ENCODE results near the gene MLEC. TPM values are rescaled to one million over a fixed set of nuclear protein-coding genes. Genes with fewer than 3 reads are reported as not detected.

MLEC gene, protein sequence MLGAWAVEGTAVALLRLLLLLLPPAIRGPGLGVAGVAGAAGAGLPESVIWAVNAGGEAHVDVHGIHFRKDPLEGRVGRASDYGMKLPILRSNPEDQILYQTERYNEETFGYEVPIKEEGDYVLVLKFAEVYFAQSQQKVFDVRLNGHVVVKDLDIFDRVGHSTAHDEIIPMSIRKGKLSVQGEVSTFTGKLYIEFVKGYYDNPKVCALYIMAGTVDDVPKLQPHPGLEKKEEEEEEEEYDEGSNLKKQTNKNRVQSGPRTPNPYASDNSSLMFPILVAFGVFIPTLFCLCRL
- 100 to 1,000 TPM in 2 of 4 donors, 10 to 100 TPM in 2; 87.3 to 123 (median 104) TPM for total RNA-seq

DNA sequence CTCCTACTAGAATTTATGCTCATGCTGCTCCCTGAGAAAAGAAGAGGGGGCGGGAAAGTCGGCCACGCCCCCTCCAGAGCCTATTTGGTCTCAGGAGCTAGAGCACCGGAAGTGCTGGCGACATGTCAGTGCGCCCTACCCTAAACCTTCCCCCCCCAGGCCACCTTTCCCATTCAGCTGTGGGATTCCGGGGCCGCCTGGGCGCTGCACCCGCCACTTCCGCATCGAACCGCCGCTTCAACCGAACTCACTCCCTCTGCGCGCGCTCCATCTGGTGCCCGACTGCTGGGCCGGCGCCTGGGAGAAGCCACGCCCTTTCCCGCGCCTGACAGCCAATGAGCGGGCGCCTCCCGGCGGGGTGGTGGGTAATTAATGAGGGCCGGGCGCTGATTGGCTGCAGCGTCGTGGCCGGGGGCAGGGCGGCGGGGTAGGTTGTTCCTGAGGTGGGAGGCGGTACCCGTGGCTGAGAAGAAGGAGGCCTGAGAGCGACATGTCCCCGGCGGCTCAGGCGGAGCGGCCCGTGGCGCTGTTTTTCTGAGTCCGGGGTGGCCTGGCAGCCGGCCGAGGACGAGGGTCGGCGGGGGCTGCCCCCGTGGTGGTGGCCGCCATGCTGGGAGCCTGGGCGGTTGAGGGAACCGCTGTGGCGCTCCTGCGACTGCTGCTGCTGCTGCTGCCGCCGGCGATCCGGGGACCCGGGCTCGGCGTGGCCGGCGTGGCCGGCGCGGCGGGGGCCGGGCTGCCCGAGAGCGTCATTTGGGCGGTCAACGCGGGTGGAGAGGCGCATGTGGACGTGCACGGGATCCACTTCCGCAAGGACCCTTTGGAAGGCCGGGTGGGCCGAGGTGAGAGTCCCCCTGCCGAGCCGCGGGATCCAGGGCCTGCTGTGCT, at the start of gene MLEC:
Gene MLEC, plus strand, starts transcription at position 460 of the 888 bp plus-strand sequence. Its CDS starts 148 bp downstream, at position 608.
- TF ChIP-seq, protein P1, sequence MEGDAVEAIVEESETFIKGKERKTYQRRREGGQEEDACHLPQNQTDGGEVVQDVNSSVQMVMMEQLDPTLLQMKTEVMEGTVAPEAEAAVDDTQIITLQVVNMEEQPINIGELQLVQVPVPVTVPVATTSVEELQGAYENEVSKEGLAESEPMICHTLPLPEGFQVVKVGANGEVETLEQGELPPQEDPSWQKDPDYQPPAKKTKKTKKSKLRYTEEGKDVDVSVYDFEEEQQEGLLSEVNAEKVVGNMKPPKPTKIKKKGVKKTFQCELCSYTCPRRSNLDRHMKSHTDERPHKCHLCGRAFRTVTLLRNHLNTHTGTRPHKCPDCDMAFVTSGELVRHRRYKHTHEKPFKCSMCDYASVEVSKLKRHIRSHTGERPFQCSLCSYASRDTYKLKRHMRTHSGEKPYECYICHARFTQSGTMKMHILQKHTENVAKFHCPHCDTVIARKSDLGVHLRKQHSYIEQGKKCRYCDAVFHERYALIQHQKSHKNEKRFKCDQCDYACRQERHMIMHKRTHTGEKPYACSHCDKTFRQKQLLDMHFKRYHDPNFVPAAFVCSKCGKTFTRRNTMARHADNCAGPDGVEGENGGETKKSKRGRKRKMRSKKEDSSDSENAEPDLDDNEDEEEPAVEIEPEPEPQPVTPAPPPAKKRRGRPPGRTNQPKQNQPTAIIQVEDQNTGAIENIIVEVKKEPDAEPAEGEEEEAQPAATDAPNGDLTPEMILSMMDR (IDR thresholded peaks at IDR 0.05): peak in 3 of 6 experiments; percentile 21 to 38 (median 31)
- TF ChIP-seq POLR2A (IDR thresholded peaks at IDR 0.05): peak; percentile 80 to 92

DNA sequence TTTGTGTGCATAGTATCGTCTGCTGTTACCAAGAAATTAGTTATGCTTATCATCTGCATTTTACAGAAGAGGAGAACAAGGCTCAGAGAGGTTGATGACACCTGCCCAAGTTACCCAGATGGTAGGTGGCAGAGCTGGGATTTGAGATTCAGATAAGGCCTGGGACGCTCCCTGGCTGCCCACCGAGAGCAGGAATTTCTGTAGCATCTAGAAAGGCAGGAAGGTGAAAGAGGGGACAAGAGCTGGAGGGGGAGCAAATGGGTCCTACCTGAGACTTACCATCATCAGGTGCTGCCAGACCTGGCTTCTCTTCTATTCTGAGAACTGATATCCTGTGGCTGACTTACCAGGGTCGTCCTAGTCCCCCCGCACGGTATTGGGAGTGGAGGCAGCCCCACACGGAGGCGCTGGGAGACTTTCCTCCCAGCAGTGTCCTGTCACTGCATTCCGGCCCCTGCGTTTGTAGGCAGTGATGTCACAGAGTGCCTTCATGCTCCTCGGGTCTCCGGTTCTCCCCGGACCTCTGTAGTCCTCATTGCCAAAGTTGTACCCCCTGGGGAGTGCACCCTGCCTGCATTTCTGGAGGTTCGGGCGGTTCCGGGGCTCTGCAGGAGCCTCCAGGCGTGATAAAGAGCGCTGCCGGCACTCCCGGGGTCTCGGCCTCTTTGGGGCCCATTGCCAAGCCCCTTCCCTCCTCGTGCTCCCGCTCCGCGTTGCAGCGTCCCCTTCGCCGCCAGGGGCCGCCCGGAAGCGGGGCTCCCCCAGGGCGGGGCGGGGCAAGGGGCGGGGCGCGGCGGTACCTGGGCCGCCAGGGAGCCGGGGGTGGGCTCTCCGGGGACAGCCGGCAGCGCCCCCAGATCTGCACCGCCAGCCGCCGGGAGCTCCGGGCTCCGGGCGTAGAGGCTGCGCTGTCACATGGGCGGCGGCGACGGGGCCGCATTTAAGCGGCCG, 46.9 kb upstream of the MLEC start, which contains the start of gene CABP1:
Gene CABP1, plus strand, starts transcription at position 856 of the 951 bp plus-strand sequence. Its CDS starts 60 bp downstream, at position 916.
- peaks cover 0 to 9% (median 5%) of the 10 kb centered on the region in 4 donors for H3K4me1 ChIP-seq
- TF ChIP-seq POLR2A (IDR thresholded peaks at IDR 0.05): no peak
- TF ChIP-seq, protein P1 (IDR thresholded peaks at IDR 0.05): peak in 5 of 6 experiments; percentile 24 to 50 (median 38)
- no peaks in the 10 kb centered on the region for H3K36me3 ChIP-seq
- no peak within 1 kb of the TSS for H3K27ac ChIP-seq
- peaks cover 0 to 15% of the 10 kb centered on the region in 2 donors for H3K27me3 ChIP-seq
- peak within 1 kb of the TSS; percentile 37 to 67 (median 62) for H3K4me3 ChIP-seq
- DNase-seq: peak; percentile 64 to 73 (median 66)
- no peaks in the 10 kb centered on the region for H3K9me3 ChIP-seq

More for the DNA sequence above, at the start of gene MLEC:
- H3K4me3 ChIP-seq: peak within 1 kb of the TSS; percentile 83 to 99 (median 93)
- H3K27ac ChIP-seq: peak within 1 kb of the TSS; percentile 84 to 93 (median 90)
- H3K9me3 ChIP-seq: no peaks in the 10 kb centered on the region
- H3K36me3 ChIP-seq: no peaks in the 10 kb centered on the region
- peaks cover 0 to 33% (median 15%) of the 10 kb centered on the region in 4 donors for H3K4me1 ChIP-seq
- DNase-seq: peak; percentile 99
- no peaks in the 10 kb centered on the region for H3K27me3 ChIP-seq

DNA sequence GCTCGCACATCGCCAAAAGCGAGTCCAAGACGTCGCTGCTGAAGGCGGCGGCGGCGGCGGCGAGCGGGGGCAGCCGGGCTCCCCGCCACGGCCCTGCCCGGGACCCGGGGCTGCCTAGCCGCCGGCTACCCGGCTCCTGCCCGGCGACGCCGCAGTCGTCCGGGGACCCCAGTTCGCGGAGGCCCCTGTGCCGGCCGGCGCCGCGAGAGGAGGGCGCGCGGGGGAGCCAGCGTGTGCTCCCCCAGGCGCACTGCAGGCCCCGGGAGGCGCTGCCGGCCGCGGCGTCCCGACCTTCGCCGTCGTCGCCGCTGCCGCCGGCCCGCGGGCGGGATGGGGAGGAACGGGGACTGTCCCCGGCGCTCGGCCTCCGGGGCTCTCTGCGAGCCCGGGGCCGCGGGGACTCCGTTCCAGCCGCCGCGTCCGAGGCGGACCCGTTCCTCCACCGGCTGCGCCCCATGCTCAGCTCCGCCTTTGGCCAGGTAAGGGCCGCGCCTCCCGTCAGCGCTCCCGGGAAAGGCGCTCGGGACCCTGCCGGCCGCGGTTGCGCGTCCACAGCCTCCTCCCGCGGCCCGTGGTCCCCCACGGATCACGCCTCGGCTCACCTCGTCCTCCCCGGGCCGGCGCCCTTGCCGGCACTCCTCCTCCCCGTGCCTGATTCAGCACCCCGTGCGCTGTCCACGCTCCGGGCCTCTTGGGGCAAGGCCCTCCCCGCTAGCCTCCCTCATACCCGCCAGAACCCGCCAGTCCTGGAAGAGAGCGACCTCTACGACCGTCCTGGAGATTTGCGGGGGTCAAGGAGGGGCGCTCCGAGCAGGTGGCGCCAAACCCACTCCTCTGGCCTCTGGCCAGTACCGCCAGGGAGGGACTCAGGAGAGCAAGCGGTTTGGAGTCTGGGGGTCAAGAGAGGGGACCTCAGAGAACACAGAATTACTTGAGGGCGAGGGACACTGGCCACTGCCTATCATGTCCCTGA, 45.8 kb upstream of the MLEC start:
- Histone ChIP-seq H3K4me3 (peak overlapping the region; percentile 37 to 67 (median 62)), H3K4me1 (peaks cover 0 to 9% (median 5%) of the 10 kb centered on the region in 4 donors), H3K27me3 (peaks cover 0 to 15% of the 10 kb centered on the region in 2 donors), H3K9me3 (no peaks in the 10 kb centered on the region), H3K36me3 (no peaks in the 10 kb centered on the region), H3K27ac (no peak overlapping the region)
- TF ChIP-seq, protein P1 (IDR thresholded peaks at IDR 0.05): no peak
- no peak for TF ChIP-seq POLR2A (IDR thresholded peaks at IDR 0.05)
- DNase-seq: peak; percentile 29 to 74 (median 67)

DNA sequence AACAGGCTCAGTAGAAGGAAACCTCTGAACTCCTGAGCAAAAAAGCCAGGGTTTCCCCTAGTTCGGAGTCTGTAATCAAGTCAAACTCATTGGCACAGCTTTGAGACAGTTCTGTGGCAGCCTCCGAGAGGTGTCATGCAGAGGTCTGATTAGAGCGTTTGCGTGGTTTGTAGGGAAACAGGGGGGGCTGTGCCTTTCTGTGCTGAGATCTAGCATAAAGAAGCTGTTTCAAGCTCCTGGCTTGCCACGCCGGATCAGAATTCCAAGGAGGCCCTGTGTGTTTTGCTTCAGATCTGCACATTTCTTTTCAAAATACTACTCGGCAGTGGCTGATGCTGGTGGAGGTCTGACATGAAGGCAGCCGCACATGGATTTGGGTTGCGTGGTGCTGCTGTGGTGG, 44.8 kb upstream of the MLEC start:
- DNase-seq: no peak
- no peaks in the 10 kb centered on the region for H3K36me3 ChIP-seq
- no peak overlapping the region for H3K4me3 ChIP-seq
- no peaks in the 10 kb centered on the region for H3K9me3 ChIP-seq
- H3K27ac ChIP-seq: no peak overlapping the region
- no peak for TF ChIP-seq POLR2A (IDR thresholded peaks at IDR 0.05)
- TF ChIP-seq, protein P1 (IDR thresholded peaks at IDR 0.05): no peak
- peaks cover 0 to 15% of the 10 kb centered on the region in 2 donors for H3K27me3 ChIP-seq
- H3K4me1 ChIP-seq: peaks cover 0 to 9% (median 5%) of the 10 kb centered on the region in 4 donors
